ENCODE data around the gene PIK3R3.

The PIK3R3 gene

GRCh38 chr1:46083579-46083978, 48.9 kb downstream of the PIK3R3 start:
- no peaks in the 10 kb centered on the region for H3K27me3 ChIP-seq (ENCODE audit: insufficient read depth, low read depth)
- no peaks in the 10 kb centered on the region for H3K79me2 ChIP-seq (ENCODE audit: insufficient read depth, low read depth)
- no peak overlapping the region for H3K4me2 ChIP-seq
- H3K27ac ChIP-seq: no peak overlapping the region
- H3K4me3 ChIP-seq (IDR thresholded peaks at IDR 0.05; ENCODE audit: insufficient read depth, low read depth, low read length): no peak overlapping the region
- no peaks in the 10 kb centered on the region for H4K20me1 ChIP-seq (ENCODE audit: insufficient read depth)
- no peak overlapping the region for H2AFZ ChIP-seq (ENCODE audit: low read depth)
- H3K4me1 ChIP-seq (ENCODE audit: low read depth, poor library complexity, severe bottlenecking): no peaks in the 10 kb centered on the region
- no peak overlapping the region for H3K9ac ChIP-seq
- H3K36me3 ChIP-seq (ENCODE audit: insufficient read depth): no peaks in the 10 kb centered on the region
- TF ChIP-seq CTCF (conservative IDR thresholded peaks at IDR 0.05; ENCODE audit: low read depth, low read length): no peak

GRCh38 chr1:46081619-46082018, 50.8 kb downstream of the PIK3R3 start:
- no peak overlapping the region for H2AFZ ChIP-seq (ENCODE audit: low read depth)
- no peaks in the 10 kb centered on the region for H3K27me3 ChIP-seq (ENCODE audit: insufficient read depth, low read depth)
- no peaks in the 10 kb centered on the region for H3K79me2 ChIP-seq (ENCODE audit: insufficient read depth, low read depth)
- no peaks in the 10 kb centered on the region for H3K4me1 ChIP-seq (ENCODE audit: low read depth, poor library complexity, severe bottlenecking)
- no peaks in the 10 kb centered on the region for H3K36me3 ChIP-seq (ENCODE audit: insufficient read depth)
- no peaks in the 10 kb centered on the region for H4K20me1 ChIP-seq (ENCODE audit: insufficient read depth)
- no peak overlapping the region for H3K4me2 ChIP-seq
- H3K27ac ChIP-seq: no peak overlapping the region
- H3K4me3 ChIP-seq (IDR thresholded peaks at IDR 0.05; ENCODE audit: insufficient read depth, low read depth, low read length): no peak overlapping the region
- TF ChIP-seq CTCF (conservative IDR thresholded peaks at IDR 0.05; ENCODE audit: low read depth, low read length): no peak
- H3K9ac ChIP-seq: no peak overlapping the region

DNA sequence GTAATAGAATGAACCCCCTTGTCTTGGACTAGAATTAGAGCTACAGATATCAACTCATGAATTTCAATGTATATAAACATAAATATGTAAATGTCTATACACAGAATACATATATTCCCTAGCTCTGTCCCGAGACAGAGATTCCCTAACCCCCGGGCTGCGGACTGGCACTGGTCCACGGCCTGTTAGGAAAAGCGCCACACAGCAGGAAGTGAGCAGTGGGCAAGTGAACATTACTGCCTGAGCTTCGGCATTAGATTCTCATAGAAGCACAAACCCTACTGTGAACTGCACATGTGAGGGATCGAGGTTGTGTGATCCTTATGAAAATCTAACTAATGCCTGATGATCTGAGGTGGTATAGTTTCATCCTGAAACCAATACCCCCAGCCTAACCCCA, 51.2 kb downstream of the PIK3R3 start:
- Histone ChIP-seq H3K36me3 (ENCODE audit: insufficient read depth) (no peaks in the 10 kb centered on the region), H3K27me3 (ENCODE audit: insufficient read depth, low read depth) (no peaks in the 10 kb centered on the region), H2AFZ (ENCODE audit: low read depth) (no peak overlapping the region), H3K4me1 (ENCODE audit: low read depth, poor library complexity, severe bottlenecking) (no peaks in the 10 kb centered on the region), H3K4me2 (no peak overlapping the region), H4K20me1 (ENCODE audit: insufficient read depth) (no peaks in the 10 kb centered on the region), H3K27ac (no peak overlapping the region), H3K9ac (no peak overlapping the region), H3K4me3 (IDR thresholded peaks at IDR 0.05; ENCODE audit: insufficient read depth, low read depth, low read length) (no peak overlapping the region), H3K79me2 (ENCODE audit: insufficient read depth, low read depth) (no peaks in the 10 kb centered on the region)
- TF ChIP-seq CTCF (conservative IDR thresholded peaks at IDR 0.05; ENCODE audit: low read depth, low read length): no peak

DNA sequence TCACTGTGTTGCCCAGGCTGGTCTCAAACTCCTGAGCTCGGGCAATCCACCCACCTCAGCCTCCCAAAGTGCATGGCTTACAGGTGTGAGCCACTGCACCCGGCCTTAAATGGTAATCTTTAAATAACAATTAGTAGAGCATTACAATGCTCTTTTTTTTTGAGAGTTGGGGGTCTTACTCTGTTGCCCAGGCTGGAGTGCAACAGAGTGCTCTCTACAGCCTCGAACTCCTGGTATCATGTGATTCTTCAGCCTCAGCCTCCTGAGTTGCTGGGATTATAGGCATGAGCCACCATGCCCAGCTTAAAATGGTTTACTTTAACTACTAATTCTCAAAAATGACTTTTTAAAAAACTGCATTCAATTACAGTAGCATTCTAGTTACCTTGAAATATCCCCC, 52.2 kb downstream of the PIK3R3 start:
- H3K4me3 ChIP-seq (IDR thresholded peaks at IDR 0.05; ENCODE audit: insufficient read depth, low read depth, low read length): no peak overlapping the region
- no peak overlapping the region for H2AFZ ChIP-seq (ENCODE audit: low read depth)
- no peaks in the 10 kb centered on the region for H4K20me1 ChIP-seq (ENCODE audit: insufficient read depth)
- H3K4me1 ChIP-seq (ENCODE audit: low read depth, poor library complexity, severe bottlenecking): no peaks in the 10 kb centered on the region
- no peak overlapping the region for H3K27ac ChIP-seq
- H3K79me2 ChIP-seq (ENCODE audit: insufficient read depth, low read depth): no peaks in the 10 kb centered on the region
- no peak overlapping the region for H3K9ac ChIP-seq
- no peak for TF ChIP-seq CTCF (conservative IDR thresholded peaks at IDR 0.05; ENCODE audit: low read depth, low read length)
- no peaks in the 10 kb centered on the region for H3K36me3 ChIP-seq (ENCODE audit: insufficient read depth)
- no peak overlapping the region for H3K4me2 ChIP-seq
- no peaks in the 10 kb centered on the region for H3K27me3 ChIP-seq (ENCODE audit: insufficient read depth, low read depth)

DNA sequence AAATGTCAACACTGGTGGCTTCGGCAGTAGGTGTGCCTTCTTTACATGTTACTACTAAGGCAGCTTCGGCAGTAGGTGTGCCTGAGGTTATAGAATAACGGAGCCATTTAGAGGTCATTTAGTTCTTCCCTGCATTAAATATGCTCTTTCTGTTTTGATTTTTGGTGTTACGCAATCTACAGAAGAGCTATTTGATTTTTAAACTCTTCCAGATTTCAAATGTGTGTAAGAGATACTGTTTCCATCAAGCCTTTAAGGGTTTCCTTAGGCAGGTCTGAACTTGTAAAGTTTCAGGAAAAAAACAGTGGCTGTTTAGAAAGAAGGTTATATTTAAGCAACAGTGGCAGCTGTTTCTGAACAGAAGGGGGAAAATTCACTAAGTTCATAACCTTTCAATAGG, 54.8 kb downstream of the PIK3R3 start:
- Histone ChIP-seq H3K79me2 (ENCODE audit: insufficient read depth, low read depth) (no peaks in the 10 kb centered on the region), H3K36me3 (ENCODE audit: insufficient read depth) (no peaks in the 10 kb centered on the region), H3K27me3 (ENCODE audit: insufficient read depth, low read depth) (no peaks in the 10 kb centered on the region), H3K27ac (no peak overlapping the region), H2AFZ (ENCODE audit: low read depth) (no peak overlapping the region), H3K9ac (no peak overlapping the region), H3K4me3 (IDR thresholded peaks at IDR 0.05; ENCODE audit: insufficient read depth, low read depth, low read length) (no peak overlapping the region), H3K4me2 (no peak overlapping the region), H3K4me1 (ENCODE audit: low read depth, poor library complexity, severe bottlenecking) (no peaks in the 10 kb centered on the region), H4K20me1 (ENCODE audit: insufficient read depth) (no peaks in the 10 kb centered on the region)
- no peak for TF ChIP-seq CTCF (conservative IDR thresholded peaks at IDR 0.05; ENCODE audit: low read depth, low read length)

All from KMS-11 (cell line).